HuH-7 (cell line): ENCODE data around the gene NUFIP1.
A peak's percentile ranks its signal among the peaks of the same experiment; 100 is the strongest.
"Not testable (repeated sequence)": the region's sequence is repeated elsewhere in the genome, so short reads cannot be mapped to it uniquely, and the experiment has no call there.

ENCODE experiments used
- DNase-seq: peaks from one replicate; pipeline ENCODE4 v3.0.0; 2011; ENCODE audit warnings: low spot score

The NUFIP1 gene

GRCh38 chr13:44989071-44989889 lies at the start of gene NUFIP1, which contains the start of gene GPALPP1:
Gene NUFIP1 (minus strand): TSS chr13:44989471. CDS start chr13:44989436, 35 bp downstream.
Gene GPALPP1 (plus strand): TSS chr13:44989538. CDS start chr13:44989655, 117 bp downstream.
- peak; percentile 86 for DNase-seq

GRCh38 chr13:45036206-45036605 lies 46.9 kb upstream of the NUFIP1 start:
- DNase-seq: no peak

- DNase-seq: no peak
Measured at GRCh38 chr13:45034342-45034741, 45.1 kb upstream of the NUFIP1 start.

- no peak for DNase-seq
Measured at GRCh38 chr13:45024847-45025246, 35.6 kb upstream of the NUFIP1 start.

GRCh38 chr13:45021250-45021649 lies 32.0 kb upstream of the NUFIP1 start:
- DNase-seq: no peak

GRCh38 chr13:45019981-45020380 lies 30.7 kb upstream of the NUFIP1 start:
- DNase-seq: not testable (repeated sequence)

- DNase-seq: no peak
Measured at GRCh38 chr13:45016792-45017425, 27.6 kb upstream of the NUFIP1 start.

- no peak for DNase-seq
Measured at GRCh38 chr13:45015300-45015699, 26.0 kb upstream of the NUFIP1 start.

GRCh38 chr13:45011198-45011597 lies 21.9 kb upstream of the NUFIP1 start:
- no peak for DNase-seq

GRCh38 chr13:45007823-45008222 lies 18.6 kb upstream of the NUFIP1 start:
- no peak for DNase-seq

- no peak for DNase-seq
Measured at GRCh38 chr13:45007225-45007624, 18.0 kb upstream of the NUFIP1 start.

GRCh38 chr13:45004096-45004495 lies 14.8 kb upstream of the NUFIP1 start:
- DNase-seq: no peak

GRCh38 chr13:45003417-45003816 lies 14.1 kb upstream of the NUFIP1 start:
- no peak for DNase-seq

- no peak for DNase-seq
Measured at GRCh38 chr13:44989941-44990340, 670 bp upstream of the NUFIP1 start.

- no peak for DNase-seq
Measured at GRCh38 chr13:44978328-44978727, 10.9 kb downstream of the NUFIP1 start.

- no peak for DNase-seq
Measured at GRCh38 chr13:44976949-44977583, 12.2 kb downstream of the NUFIP1 start.

- DNase-seq: no peak
Measured at GRCh38 chr13:44976196-44976595, 13.1 kb downstream of the NUFIP1 start.

- no peak for DNase-seq
Measured at GRCh38 chr13:44974056-44974793, 15.0 kb downstream of the NUFIP1 start.

GRCh38 chr13:44972956-44973581 lies 16.2 kb downstream of the NUFIP1 start:
- peak; percentile 20 for DNase-seq

GRCh38 chr13:44971656-44972595 lies 17.3 kb downstream of the NUFIP1 start:
- DNase-seq: no peak
